KG1 (cell line): ENCODE results near the gene SMIM36.
"Not testable (repeated sequence)": the region's sequence is repeated elsewhere in the genome, so short reads cannot be mapped to it uniquely, and the experiment has no call there.

Source experiments
- DNase-seq: peaks from one replicate; lab custom pipeline; 2025; lab: John Stamatoyannopoulos, UW

Gene SMIM36

DNA sequence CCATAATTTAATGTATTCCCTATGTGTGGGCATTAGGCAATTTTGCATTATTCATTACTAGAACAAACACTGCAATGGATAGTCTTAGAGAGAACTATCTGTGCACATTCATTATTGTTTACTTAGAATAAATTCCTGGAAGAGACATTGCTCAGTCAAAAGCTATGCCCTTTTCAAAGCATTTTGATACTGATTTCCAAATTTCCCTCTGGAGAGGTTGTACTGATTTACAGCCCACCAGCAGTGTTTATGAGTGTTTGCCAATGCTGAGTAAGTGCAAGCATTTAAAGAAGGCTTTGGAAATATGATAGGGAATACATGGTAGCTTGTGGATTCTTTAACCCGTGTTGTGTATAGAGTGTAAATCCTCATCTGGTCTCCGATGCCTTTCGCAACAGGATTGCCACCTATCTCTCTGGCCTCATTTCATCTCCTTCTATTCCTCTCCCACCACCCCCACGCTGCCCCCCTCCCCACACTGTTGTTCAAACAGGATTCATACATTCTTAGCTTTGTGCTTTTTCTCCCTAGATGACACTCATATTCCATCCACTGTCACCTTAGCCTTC lies 56.3 kb downstream of the SMIM36 start:
- no peak for DNase-seq

DNA sequence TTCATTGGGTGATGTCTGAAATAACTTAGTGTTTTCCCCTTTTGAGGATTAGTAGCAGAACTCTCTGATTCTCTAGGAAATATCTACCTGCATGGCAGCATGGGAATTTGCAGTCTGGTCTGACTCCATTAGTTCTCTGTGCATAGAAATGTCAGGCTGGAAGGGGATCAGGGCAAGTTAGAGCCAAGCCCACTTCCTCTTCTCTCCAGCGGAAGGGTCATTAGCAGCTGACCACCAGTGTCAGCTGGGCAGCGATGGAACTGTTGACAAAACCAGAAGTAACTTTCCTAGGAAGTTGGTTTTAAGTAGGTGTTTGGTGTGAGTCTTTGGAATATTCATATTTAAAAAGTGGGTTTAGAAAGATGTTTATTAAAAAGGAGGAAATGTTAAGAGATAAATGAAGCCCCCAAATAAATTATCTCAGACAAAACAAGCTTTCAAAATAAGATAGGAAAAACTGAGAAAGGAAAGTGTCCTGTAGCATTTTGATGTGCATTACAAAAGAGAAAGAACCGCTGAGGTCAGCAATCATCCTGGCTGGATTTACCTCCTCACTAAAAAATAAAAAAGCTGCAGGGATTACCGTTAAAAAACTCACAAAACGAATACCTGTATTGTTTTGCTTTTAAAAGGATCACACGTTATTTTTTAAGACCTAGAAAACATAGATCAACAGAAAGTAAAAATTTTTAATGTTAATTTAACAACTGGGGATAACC lies 57.3 kb downstream of the SMIM36 start:
- no peak for DNase-seq

DNA sequence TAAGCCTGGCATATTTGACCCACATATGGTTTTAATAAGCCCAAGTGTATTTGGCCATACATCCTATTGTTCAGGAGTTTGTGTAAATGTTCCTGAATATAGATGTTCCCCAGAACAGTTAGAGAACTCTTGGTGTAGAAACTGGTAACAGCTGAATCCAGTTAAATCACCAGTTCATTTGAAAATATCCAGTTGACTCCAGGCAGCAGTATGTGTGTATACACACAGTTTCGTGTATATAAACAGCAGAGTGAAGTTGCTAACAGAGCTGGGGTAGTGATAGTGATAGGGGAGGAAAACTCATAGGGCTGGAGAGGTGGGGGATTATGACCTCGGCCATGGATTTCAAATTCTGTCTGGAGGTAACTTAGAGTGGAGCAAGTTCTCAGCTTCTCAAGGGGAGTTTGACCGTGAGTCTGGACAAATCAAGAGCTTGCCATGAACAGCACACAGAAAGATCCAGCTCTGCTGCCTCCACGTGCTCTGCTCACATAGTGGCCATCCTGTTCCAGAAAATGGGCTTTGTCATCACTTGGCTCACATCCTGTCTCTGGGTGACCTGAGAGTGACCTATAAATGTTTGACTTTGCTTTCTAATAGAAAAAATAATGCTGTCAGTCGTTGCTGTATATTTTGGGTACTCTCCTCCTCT lies 59.0 kb downstream of the SMIM36 start:
- DNase-seq = no peak

DNA sequence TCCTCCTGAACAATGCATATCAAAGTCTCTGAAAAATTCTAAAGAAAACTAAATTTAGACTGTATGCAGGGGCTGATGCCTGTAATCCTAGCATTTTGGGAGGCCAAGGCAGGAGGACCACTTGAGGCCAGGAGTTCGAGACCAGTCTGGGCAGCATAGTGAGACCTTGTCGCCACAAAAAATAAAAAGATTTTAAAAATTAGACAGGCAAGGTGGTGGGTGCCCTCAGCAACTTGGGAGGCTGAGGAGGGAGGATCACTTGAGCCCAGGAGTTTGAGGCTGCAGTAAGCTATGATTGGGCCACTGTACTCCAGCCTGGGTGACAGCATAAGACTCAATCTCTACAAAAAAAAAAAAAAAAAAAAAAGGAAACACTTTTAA lies 59.5 kb downstream of the SMIM36 start:
- DNase-seq = no peak

DNA sequence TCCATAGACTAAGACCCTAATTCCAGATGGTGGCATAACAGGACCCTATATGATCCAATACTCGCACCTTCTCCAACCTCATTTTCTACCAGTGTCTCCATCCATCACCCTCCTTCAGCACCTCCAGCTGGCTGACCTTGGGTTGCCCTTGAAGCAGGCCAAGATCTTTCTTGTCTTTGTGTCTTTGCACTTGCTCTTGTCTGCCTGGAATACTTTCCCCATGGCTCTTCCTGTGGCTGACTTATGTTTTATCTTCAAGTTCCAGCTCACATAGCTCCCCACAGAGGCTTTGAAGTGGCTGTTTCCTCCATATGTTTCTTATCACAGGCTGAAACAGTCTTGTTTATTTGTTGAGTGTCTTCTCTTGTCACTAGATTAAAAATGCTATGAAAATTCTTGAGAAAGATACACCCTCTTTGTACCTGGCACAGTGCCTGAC lies 60.0 kb downstream of the SMIM36 start:
- no peak for DNase-seq

DNA sequence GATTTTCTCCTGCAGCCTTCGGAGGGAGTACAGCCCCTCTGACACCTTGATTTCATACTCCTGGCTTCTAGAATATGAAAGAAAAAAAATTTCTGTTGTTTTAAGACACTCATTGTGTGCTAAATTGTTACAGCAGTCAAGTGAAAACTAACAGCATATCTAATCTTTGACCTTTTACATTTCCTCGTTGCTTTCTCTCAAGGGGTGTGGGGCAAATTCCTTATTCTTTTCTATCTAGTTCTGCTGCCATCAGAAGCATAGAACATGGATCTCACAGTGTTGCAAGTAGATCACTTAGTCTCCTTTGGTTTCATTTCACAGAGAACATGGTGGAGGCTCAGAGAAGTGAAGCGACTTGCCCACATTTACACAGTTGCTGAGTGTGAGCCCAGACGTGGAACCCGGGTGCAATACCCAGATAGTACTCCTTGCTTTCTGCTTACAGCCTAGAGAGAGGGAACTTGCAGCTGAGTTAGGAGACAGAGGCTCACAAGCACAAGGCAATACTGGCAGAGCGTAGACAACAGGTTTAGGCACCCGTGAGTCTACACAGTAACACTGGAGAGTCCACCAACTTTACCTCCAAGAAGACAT lies 60.9 kb downstream of the SMIM36 start:
- DNase-seq = no peak

DNA sequence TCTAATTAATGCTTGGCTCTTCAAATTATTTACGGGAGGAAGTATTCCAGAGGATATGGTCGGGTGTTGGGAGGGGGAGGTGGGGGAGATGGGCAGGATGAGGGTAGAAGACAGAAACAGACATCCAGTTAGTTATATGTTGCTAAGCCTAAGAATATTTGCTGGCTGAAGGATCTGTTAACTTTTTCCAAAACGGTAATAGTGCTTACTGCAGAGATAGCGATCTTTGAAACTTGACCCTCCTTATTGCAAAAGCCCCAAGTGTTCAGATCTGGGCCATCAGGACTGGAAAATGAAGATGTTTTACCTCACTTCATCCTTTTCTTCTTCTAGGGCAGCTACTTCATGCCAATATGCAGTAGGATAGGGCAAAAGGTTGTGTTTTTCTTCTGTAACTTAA lies 62.6 kb downstream of the SMIM36 start:
- no peak for DNase-seq

DNA sequence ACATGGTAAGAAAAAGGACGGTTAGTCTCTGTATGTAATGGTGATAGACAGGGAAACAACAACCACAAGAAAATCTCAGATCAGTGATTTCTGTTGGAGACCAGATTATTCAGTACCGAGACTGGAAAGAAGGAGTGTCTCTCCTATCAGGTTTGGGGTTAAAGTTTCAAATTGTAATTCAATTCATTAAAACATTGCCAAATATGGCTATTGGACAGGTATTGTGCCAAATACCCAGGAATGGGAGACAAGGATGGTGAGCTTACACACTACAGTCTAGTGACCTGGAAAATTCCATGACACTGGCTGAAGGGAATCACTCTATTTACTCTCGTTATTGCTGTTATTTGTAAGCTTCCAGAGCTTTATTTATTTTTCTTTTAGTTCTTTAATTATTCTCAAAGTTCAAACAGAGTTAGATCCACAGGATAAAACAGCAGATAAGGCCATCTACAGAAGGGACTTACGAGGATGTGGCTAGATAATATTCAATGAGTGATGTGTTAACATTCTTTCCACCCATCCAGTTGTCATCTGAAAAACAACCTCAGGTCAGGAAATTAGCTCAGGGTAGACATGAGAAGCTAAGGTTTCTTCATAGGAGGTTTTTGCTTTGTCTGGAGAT lies 64.6 kb downstream of the SMIM36 start:
- DNase-seq = no peak

DNA sequence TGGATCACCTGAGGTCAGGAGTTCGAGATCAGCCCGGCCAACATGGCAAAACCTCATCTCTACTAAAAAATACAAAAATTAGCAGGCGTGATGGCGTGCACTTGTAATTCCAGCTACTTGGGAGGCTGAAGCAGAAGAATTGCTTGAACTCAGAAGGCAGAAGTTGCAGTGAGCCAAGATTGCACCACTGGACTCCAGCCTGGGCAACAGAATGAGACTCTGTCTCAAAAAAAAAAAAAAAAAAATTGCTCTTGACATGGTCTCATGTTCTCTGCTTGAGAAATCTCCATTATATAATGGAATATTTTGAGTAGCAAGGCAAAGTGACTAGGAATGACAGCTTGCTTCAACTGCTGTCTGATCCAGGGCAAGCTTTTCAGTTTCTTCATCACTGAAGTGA lies 65.2 kb downstream of the SMIM36 start:
- DNase-seq = not testable (repeated sequence)

DNA sequence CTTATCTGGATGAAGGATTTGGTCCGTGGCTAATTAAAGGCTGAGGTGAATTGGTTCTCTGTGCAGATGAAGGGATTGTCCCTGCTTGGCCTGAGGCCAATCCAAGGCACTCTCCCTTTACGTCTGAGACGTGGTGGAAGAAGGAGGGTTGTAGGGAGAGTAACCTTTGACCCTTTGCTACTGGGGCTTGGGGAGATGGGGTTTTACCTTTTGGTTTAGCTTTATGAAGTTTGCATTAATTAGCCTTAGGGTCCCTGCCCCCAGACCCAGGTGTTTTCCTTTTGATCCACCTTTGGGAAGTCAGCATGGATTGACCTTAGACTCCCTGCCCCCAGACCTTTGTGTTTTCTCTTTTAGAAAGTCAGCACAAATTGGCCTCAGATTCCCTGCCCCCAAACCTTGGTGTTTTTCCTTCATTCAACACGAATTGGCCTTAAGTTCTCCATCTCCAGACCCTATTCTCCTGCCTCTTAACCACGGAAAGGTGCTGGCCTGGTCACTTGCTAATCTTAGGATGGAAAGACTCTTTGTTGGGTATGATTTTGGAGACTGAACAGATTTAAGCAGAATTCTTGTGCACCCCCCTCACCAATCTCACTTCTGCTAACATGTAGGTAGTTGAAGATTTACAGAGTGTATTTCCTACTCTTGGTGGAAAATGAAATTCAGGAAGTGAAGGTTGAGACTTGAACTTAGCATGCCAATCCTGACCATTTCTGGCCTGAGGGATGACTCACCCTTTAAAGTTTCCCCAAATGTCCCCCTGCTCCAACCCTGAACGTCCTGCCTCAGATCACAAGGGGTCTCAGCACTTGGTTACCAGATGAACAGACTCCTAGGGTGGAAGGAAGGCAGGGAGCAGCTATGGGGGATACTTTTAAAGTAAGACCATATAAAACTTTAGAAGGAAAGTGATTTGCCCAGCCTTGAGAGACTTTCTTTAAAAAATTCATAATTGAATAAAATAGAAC lies 66.5 kb downstream of the SMIM36 start:
- no peak for DNase-seq

DNA sequence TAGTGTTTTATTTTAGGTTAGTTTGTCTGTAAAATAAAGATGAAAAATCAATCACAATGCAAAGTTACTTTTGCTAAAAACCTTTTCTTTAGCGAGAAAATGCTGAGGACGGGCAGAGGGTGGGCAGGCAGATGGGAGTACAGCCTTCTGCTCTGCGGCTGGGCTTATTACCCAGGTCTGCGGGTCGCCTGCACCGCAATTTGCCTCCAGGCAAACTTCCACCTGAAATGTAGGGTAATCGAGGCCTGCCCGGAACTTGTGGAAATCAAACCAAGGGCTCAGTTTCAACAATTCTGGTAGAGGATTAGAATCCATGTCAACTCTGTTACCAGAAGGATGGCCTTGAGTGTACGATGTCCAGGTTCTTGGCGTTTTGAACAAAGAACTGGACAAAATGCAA lies 67.3 kb downstream of the SMIM36 start:
- no peak for DNase-seq

DNA sequence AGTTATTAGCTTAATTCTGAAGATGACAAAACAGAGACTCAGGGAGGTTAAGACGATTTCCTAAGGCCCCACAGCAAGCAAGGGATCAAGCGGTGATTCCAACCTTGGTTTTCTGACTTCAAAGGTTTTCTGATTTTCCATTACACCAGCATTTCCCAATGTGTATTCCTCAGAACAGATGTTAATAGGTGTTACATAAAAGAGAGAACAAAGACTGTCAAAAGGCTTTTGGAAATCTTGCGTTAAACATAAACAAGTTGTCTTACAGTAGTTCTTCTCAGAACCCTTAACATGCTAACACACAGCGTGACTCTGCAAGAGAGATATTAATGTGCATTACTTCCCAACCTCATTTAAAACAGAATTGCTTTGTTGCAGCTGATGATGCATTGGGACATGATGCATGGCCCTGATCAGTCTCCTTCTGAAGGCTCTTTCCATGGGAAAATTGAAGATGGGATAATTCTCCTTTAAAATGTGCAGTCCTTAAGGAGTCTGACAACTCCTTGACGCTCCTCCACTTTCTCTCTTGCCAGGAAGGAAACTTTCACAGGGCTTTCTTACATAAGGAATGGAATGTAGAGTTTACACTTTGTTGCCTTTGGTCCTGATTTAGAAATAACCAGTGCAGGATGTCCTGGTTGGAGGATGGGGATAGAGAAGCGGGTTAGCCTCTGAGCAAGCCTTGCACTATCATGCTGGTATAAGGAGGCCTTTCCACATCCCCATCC lies 68.1 kb downstream of the SMIM36 start:
- no peak for DNase-seq

DNA sequence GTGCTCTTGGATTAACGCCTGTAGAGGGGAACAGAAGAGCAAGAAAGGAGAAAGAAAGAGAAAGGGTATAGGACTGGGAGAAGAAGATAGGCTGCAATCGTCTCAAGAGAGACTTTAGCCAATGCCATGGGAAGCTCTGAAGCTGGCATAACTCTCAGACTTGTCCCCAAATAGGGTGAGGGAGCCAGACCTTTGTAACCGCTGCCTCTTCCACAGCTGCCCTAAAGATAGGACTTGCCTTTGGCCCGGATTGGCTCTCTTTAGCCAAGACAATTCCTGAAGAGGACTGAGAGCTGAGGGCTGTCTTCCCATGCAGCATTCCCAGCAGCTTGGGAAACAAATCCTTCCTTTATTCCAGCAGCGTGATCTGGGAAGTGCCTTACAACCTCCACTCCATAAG lies 68.8 kb downstream of the SMIM36 start:
- DNase-seq = no peak

DNA sequence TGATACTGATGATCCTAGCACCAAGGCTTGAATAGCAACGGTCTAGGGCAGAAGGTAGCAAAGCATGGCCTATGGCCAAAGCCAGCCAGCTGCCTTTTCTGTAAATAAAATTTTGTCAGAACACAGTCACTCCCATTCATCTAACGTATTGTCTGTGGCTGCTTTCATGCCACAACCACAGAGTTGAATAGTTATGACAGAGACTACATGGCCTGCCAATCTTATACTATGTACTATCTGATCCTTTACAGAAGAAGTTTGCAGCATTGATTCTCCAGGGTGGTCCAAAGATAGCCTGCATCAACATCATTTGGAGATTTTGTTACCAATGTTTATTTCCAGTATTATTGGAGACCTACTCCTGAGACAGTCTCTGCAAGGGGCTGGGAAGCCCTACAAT lies 69.7 kb downstream of the SMIM36 start:
- DNase-seq = no peak

DNA sequence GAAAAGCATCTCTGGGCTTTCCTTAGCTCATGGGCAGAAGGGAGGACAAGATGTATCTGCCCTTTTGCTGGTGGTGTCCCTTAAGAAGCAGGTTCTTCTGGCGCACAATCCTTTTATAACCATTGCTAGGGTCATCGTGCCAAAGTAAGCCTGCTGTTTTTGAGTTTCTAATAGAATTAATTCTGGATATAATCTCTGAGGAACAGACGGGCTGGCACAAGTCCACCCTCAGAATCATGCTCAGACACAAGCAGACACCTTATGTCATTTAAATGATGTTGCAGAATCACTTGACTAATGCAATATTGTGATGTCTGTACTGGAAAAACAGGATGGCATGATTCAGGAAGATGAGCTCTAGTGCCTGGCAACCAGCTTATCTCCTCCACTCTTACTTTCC lies 70.9 kb downstream of the SMIM36 start:
- no peak for DNase-seq

DNA sequence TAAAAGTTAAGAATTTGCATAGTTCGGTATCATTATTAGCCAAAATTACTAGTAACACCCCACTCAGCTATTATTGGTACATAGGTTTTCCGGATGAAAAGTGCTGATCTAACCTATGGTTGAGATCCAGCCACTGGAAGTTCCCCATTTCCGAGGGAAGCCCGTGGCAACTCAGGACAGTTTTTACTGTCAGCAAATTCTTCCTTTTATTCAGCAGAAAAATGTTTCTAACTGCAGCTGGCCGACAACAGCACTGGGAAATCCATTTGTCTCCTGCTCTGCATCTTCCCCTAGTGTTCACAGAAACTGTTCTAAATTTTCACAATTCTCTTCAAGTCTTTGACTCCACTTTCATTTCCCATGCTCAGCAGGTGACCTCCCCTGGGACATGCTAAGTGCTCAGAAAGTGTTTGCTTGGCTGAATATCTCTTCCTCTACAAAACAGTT lies 74.1 kb downstream of the SMIM36 start:
- no peak for DNase-seq

DNA sequence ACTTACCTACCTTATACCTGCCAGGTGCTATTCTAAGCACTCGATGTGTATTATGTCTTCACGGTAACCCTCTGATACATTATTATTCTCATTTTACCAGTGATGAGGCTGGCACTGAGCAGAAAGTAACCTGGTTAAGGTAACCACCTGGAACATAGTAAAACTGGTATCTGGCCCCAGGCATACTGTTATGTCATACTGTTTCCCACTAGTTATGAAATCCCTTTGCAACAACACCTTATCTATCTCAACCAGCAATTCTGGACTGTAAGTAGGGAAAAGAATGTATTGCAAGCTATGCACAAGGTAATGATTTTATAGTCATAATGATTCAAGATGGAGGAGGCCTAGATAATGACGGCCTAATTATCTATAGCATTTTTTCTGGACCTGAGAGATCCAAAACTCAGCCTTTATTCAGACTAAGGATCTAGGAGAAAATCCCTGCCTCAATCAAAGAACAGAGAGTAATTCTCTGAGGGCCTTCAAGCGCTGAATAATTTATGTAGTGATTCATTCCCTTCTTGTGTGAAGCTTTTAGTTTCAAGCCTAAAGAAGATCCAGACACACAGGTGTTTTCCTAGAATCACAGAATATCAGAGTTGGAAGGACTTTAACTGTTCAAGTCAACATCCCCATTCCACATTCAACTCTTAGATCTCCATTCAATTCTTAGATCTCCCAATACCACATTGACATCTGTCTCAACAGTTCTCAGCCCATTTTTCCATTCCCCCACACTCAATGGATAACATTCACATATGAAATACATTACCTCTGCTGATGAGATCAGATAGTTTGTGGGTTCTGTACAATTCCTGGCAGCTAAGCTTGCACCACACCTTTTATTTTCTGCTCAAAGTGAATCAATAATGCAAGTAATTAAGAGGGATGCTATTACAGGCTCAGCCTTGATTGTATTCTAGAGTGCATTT lies 74.8 kb downstream of the SMIM36 start:
- DNase-seq = no peak

DNA sequence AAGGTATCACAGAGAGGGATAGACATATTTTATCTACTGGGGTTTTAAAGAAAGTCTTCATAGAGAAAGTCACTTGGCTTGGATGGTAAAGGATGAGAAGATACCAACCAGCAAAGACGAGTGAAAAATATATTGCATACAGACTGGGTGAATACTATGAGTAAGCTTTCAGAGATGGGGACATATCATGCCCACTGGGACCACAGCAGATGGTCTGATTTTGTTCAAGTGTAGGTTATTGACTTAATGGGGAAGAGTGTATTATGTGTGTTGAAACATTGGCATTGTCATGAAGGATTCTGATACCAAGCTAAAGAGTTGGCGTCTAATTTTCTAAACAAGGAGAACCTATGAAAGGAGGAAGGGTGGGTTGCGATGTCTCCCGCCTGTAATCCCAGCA lies 75.8 kb downstream of the SMIM36 start:
- no peak for DNase-seq

DNA sequence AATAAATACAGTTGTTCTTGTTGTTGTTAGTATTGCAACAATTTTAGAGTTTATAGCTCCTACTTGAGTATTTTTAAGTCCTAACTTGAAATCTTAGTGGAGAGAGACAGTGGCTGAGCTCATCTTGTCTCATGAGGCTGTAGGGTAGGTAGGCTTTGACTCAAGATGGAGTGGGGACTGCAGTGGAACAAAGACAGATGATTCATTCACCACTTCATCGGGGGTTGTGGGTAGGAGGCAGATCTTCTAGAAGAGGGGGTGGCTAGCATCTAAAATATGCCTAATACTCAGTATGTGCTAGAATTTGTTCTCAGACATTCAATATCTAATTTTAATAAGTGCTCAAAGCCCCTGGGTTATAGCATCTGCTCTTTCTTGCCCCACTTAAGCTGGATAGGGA lies 76.5 kb downstream of the SMIM36 start:
- no peak for DNase-seq
